T-helper 22 cell (primary cell): Measurements from ENCODE around the gene CTNNBIP1.

Experiments
- DNase-seq: peaks from one replicate; pipeline ENCODE4 v3.0.0-alpha.2; 2020; ENCODE audit warnings: low read depth

The CTNNBIP1 gene

GRCh38 chr1:9904596-9904995, 5.5 kb downstream of the CTNNBIP1 start:
- DNase-seq: no peak

GRCh38 chr1:9903801-9904527, 6.1 kb downstream of the CTNNBIP1 start:
- no peak for DNase-seq

GRCh38 chr1:9902060-9902452, 8.0 kb downstream of the CTNNBIP1 start:
- no peak for DNase-seq

- no peak for DNase-seq
These were observed 8.7 kb downstream of the CTNNBIP1 start for GRCh38 chr1:9901148-9902059.

GRCh38 chr1:9900142-9901043, 9.7 kb downstream of the CTNNBIP1 start:
- DNase-seq: no peak

- DNase-seq: no peak
These were observed 16.0 kb downstream of the CTNNBIP1 start for GRCh38 chr1:9894115-9894514.

- DNase-seq: no peak
These were observed 17.2 kb downstream of the CTNNBIP1 start for GRCh38 chr1:9892563-9893528.

- DNase-seq: no peak
These were observed 18.9 kb downstream of the CTNNBIP1 start for GRCh38 chr1:9891207-9891606.

- DNase-seq: no peak
These were observed 19.8 kb downstream of the CTNNBIP1 start for GRCh38 chr1:9890224-9890731.

GRCh38 chr1:9889411-9889810, 20.7 kb downstream of the CTNNBIP1 start:
- no peak for DNase-seq

- no peak for DNase-seq
These were observed 21.2 kb downstream of the CTNNBIP1 start for GRCh38 chr1:9888886-9889285.

- DNase-seq: no peak
These were observed 23.0 kb downstream of the CTNNBIP1 start for GRCh38 chr1:9887070-9887469.

GRCh38 chr1:9886092-9886742, 23.9 kb downstream of the CTNNBIP1 start:
- no peak for DNase-seq

GRCh38 chr1:9884805-9885204, 25.3 kb downstream of the CTNNBIP1 start:
- no peak for DNase-seq

- DNase-seq: no peak
These were observed 26.3 kb downstream of the CTNNBIP1 start for GRCh38 chr1:9883585-9884449.

GRCh38 chr1:9882945-9883303, 27.1 kb downstream of the CTNNBIP1 start:
- DNase-seq: no peak

- DNase-seq: no peak
These were observed 27.6 kb downstream of the CTNNBIP1 start for GRCh38 chr1:9882296-9882944.

- no peak for DNase-seq
These were observed 28.2 kb downstream of the CTNNBIP1 start for GRCh38 chr1:9881838-9882249.

GRCh38 chr1:9878404-9878803, 31.7 kb downstream of the CTNNBIP1 start:
- no peak for DNase-seq
